HS-27A (cell line): ENCODE measurements around the gene COMT.
"Not testable (repeated sequence)": the region's sequence is repeated elsewhere in the genome, so short reads cannot be mapped to it uniquely, and the experiment has no call there.

Experiments used
- DNase-seq: peaks from one replicate; pipeline ENCODE4 v3.0.0-alpha.2; 2012; ENCODE audit warnings: low read depth, missing footprints

Gene COMT

GRCh38 chr22:19941365-19942082 is at the start of gene COMT, which contains the start of gene TXNRD2:
COMT (plus strand) TSS chr22:19941772; CDS start chr22:19962527, 20,755 bp downstream.
TXNRD2 (minus strand) TSS chr22:19941818; CDS start chr22:19941803, 15 bp downstream.
- no peak for DNase-seq

GRCh38 chr22:19892257-19892879 is 49.2 kb upstream of the COMT start:
- DNase-seq, result no peak

GRCh38 chr22:19892925-19893324 is 48.6 kb upstream of the COMT start:
- DNase-seq, result no peak

GRCh38 chr22:19893363-19893762 is 48.2 kb upstream of the COMT start:
- no peak for DNase-seq

GRCh38 chr22:19895160-19895849 is 46.3 kb upstream of the COMT start:
- no peak for DNase-seq

GRCh38 chr22:19896665-19897355 is 44.8 kb upstream of the COMT start:
- DNase-seq, result no peak

GRCh38 chr22:19897726-19898125 is 43.8 kb upstream of the COMT start:
- no peak for DNase-seq

GRCh38 chr22:19898145-19898544 is 43.4 kb upstream of the COMT start:
- no peak for DNase-seq

GRCh38 chr22:19898831-19899567 is 42.6 kb upstream of the COMT start:
- no peak for DNase-seq

GRCh38 chr22:19900707-19901436 is 40.7 kb upstream of the COMT start:
- DNase-seq, result no peak

GRCh38 chr22:19901577-19902244 is 39.9 kb upstream of the COMT start:
- no peak for DNase-seq

- DNase-seq, result no peak
These were observed 39.3 kb upstream of the COMT start for GRCh38 chr22:19902245-19902715.

GRCh38 chr22:19903031-19903430 is 38.5 kb upstream of the COMT start:
- no peak for DNase-seq

GRCh38 chr22:19903513-19903912 is 38.1 kb upstream of the COMT start:
- no peak for DNase-seq

- no peak for DNase-seq
These were observed 37.3 kb upstream of the COMT start for GRCh38 chr22:19904174-19904856.

- no peak for DNase-seq
These were observed 36.6 kb upstream of the COMT start for GRCh38 chr22:19904935-19905334.

GRCh38 chr22:19905347-19906276 is 36.0 kb upstream of the COMT start:
- no peak for DNase-seq

GRCh38 chr22:19906864-19907263 is 34.7 kb upstream of the COMT start:
- not testable (repeated sequence) for DNase-seq

- DNase-seq, result not testable (repeated sequence)
These were observed 33.7 kb upstream of the COMT start for GRCh38 chr22:19907902-19908301.
